A549 (cell line): ENCODE data around the gene PDE4D. TPM values are rescaled to one million over a fixed set of nuclear protein-coding genes. Genes with fewer than 3 reads are reported as not detected.
A peak's percentile ranks its signal among the peaks of the same experiment; 100 is the strongest.

Experiments used
- ATAC-seq, 2 experiments: fragments of 200-7000 bp in 1 of 2; fragments of >200 bp in 1 of 2; cut with Nextera tagmentation in 1 of 2; cut with Tn5 transposase in 1 of 2; 3 replicates each; pipeline versions ENCODE4 v1.8.0 to v1.9.1; 2018 to 2020; ENCODE audit warnings: mild to moderate bottlenecking in 1 of 2, moderate library complexity in 1 of 2
- CTCF ChIA-PET: fragments of 300-600 bp; sonication (Branson Sonifier 250); formaldehyde crosslinking; extraction: SDS; loops from one replicate; lab custom pipeline; 2021; ENCODE audit warnings: antibody characterized with exemption, inconsistent platforms; lab: Yijun Ruan, JAX
- POLR2A ChIA-PET: fragments of 350-600 bp; formaldehyde crosslinking; extraction: SDS; loops from one replicate; lab custom pipeline; 2021; ENCODE audit warnings: antibody characterized with exemption, inconsistent platforms; lab: Yijun Ruan, JAX
- DNase-seq, 2 experiments: peaks; one replicate each; pipeline versions ENCODE4 v3.0.0 to v3.0.0-alpha.2; 2011 to 2016; ENCODE audit warnings: low read depth in 1 of 2, low spot score in 1 of 2
- FAIRE-seq: peaks from 2 replicates; lab custom pipeline; 2011; peaks lifted over from hg19 to GRCh38; lab: Jason Lieb, UNC
- H3K27ac ChIP-seq, 2 experiments: fragments of >200 bp; sonication (Bioruptor Twin); formaldehyde crosslinking; 3 replicates each; pipeline ENCODE4 v1.5.1; 2016 to 2017
- H3K4me1 ChIP-seq: fragments of >200 bp; sonication (Bioruptor Twin); formaldehyde crosslinking; 3 replicates; pipeline ENCODE4 v1.6.1; 2016
- H3K4me2 ChIP-seq: fragments of >200 bp; sonication (Bioruptor Twin); formaldehyde crosslinking; 3 replicates; pipeline ENCODE4 v1.6.1; 2016
- H3K4me3 ChIP-seq: fragments of >200 bp; sonication (Bioruptor Twin); formaldehyde crosslinking; 3 replicates; pipeline ENCODE4 v1.5.1; 2016
- H3K9me3 ChIP-seq: fragments of >200 bp; sonication (Bioruptor Twin); formaldehyde crosslinking; 3 replicates; pipeline ENCODE4 v1.6.1; 2016
- FOSL2 ChIP-seq, 2 experiments: fragments of 450-650 bp in 1 of 2; fragments of >200 bp in 1 of 2; sonication (Bioruptor Twin) in 1 of 2; formaldehyde crosslinking; IDR thresholded peaks; 2 replicates each; pipeline versions ENCODE4 v1.5.0 to v1.6.1; 2016 to 2020; ENCODE audit warnings: mild to moderate bottlenecking in 1 of 2, moderate library complexity in 1 of 2
- FOXS1 ChIP-seq: fragments of 250-450 bp; sonication (Bioruptor Pico); IDR thresholded peaks from 2 replicates; pipeline ENCODE4 v1.5.0; 2020; ENCODE audit warnings: mild to moderate bottlenecking, moderate library complexity
- GATA3 ChIP-seq: IDR thresholded peaks from 2 replicates; pipeline ENCODE4 v1.6.1; 2012; ENCODE audit warnings: borderline replicate concordance
- HEYL ChIP-seq: fragments of 250-450 bp; sonication (Bioruptor Pico); IDR thresholded peaks from 2 replicates; pipeline ENCODE4 v1.8.0; 2021; ENCODE audit warnings: mild to moderate bottlenecking, moderate library complexity
- JUN ChIP-seq, 2 experiments: fragments of >200 bp; sonication (Bioruptor Twin); formaldehyde crosslinking; IDR thresholded peaks; 2 replicates in 1 of 2; 3 replicates in 1 of 2; pipeline ENCODE4 v1.6.1; 2016 to 2017
- JUNB ChIP-seq: fragments of >200 bp; sonication (Bioruptor Twin); formaldehyde crosslinking; IDR thresholded peaks from 2 replicates; pipeline ENCODE4 v1.6.1; 2016
- MAFK ChIP-seq: fragments of 450-650 bp; IDR thresholded peaks from 2 replicates; pipeline ENCODE4 v1.6.1; 2014; ENCODE audit not compliant: partially characterized antibody
- NFE2L2 ChIP-seq: fragments of 150-350 bp; conservative IDR thresholded peaks from 2 replicates; pipeline ENCODE4 v1.6.1; 2014; ENCODE audit warnings: low read length
- NR3C1 ChIP-seq: fragments of >200 bp; sonication (Bioruptor Twin); formaldehyde crosslinking; IDR thresholded peaks from 3 replicates; pipeline ENCODE4 v1.6.1; 2017
- POLR2AphosphoS2 ChIP-seq: conservative IDR thresholded peaks from 2 replicates; pipeline ENCODE4 v1.6.1; 2012; ENCODE audit warnings: low read length, improper control_type of control experiment, inconsistent platforms
- RFX5 ChIP-seq: fragments of 450-650 bp; IDR thresholded peaks from 2 replicates; pipeline ENCODE4 v1.7.1; 2014; ENCODE audit warnings: antibody characterized with exemption, mild to moderate bottlenecking, moderate library complexity
- SMC3 ChIP-seq: fragments of >200 bp; sonication (Bioruptor Twin); formaldehyde crosslinking; IDR thresholded peaks from 3 replicates; pipeline ENCODE4 v1.6.1; 2018; ENCODE audit warnings: inconsistent platforms
- USF2 ChIP-seq: fragments of 450-650 bp; IDR thresholded peaks from 2 replicates; pipeline ENCODE4 v1.6.1; 2014; ENCODE audit warnings: antibody characterized with exemption
- ZSCAN20 ChIP-seq: fragments of 250-450 bp; sonication (Bioruptor Pico); IDR thresholded peaks from 2 replicates; pipeline ENCODE4 v1.8.0; 2022; ENCODE audit warnings: mild to moderate bottlenecking, moderate library complexity
- WGBS: methylation state at CpG from one replicate; pipeline ENCODE4 v1.1.6; 2017; ENCODE audit errors: missing lambda C conversion rate; 5-methylcytosine and 5-hydroxymethylcytosine counted together
- polyA plus RNA-seq, 4 experiments: library from polyadenylated mRNA; depleted of rRNA in 3 of 4; stranded (reverse); fragments of >200 nt; fragmentation: RNase III in 1 of 4; extraction: RNeasy Plus Mini Kit Qiagen cat#74134 plus additional on column Dnase treatment in 1 of 4; gene quantifications; 2 replicates in 3 of 4; 3 replicates in 1 of 4; pipeline ENCODE4 v1.2.3, GENCODE V29; 2011 to 2017
- TF ChIP-seq, protein P1 (sequence below): IDR thresholded peaks from 2 replicates; pipeline ENCODE4 v1.6.1; 2012

Gene PDE4D
- polyA plus RNA-seq, 2 of the 4 experiments (the other 2 are of a cell fraction), result 74.0 to 213 TPM

DNA sequence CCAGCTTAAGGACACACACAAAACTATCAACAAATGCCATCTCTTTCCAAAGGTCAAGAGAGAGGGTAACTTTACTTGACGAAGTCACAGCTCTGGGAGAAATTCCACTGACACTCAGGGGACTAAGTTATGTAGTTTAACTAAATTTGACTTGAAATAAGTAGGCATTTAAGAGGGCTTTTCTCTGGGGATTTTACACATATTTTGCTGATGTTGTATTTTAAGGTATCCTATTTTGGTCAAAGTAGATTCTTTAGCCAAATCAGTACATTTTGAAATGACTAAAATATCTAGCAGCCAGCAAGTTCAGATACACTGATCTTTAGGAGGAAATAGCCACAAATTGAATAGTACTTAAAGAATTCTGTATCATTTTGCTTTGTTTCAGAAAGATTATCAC lies 652.0 kb downstream of the PDE4D start:
- Histone ChIP-seq H3K4me1 (peaks cover 83% of the 10 kb centered on the region), H3K4me2 (peak overlapping the region; percentile 14; the same call in 2 of the 3 replicates), H3K9me3 (no peaks in the 10 kb centered on the region), H3K4me3 (no peak overlapping the region), H3K27ac (peak overlapping the region in 1 of 2 experiments; percentile 49; a peak in 2 of 6 replicates)
- DNase-seq (no peak), FAIRE-seq (peak; percentile 32), ATAC-seq (no peak)
- TF ChIP-seq MAFK (peak; percentile 81), POLR2AphosphoS2 (0 out of 2 replicates have a peak, but pooled peaks have one; percentile 21), NFE2L2 (no peak)
- WGBS, result 62% methylated on average over 1 of the region's 1 CpG
- ChIA-PET POLR2A (no interaction called here), CTCF (interaction anchor here (0.7 kb wide), 1 partner anchor 51 kb away, joined by 3 read pairs; no protein-coding TSS in a partner anchor)

DNA sequence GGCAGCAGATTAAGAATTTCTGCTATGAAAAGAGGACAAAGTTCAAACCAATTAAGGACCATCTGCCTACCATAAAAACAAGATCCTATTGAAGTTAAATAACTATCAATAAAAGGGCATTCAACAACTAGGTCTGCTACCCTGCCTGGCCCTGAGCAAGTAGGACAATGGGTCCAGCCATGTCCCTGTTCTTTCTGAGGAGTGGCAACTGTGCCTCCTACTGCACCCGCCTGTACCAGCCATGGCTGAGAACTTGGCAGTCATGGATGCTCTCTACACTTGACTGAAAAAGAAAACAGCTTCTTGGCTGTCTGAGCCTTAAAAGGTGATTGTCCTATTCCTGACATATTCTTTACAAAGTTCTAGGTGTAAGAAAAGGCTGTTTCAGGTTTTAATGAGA lies 652.4 kb downstream of the PDE4D start:
- Histone ChIP-seq H3K4me2 (peak overlapping the region; percentile 14; the same call in 2 of the 3 replicates), H3K4me3 (no peak overlapping the region), H3K27ac (peak overlapping the region in 1 of 2 experiments; percentile 49; a peak in 2 of 6 replicates), H3K4me1 (peaks cover 83% of the 10 kb centered on the region), H3K9me3 (no peaks in the 10 kb centered on the region)
- WGBS, result 85% methylated on average over 1 of the region's 1 CpG
- ChIA-PET CTCF (interaction anchor here (1.6 kb wide), 1 partner anchor 27 kb away, joined by 4 read pairs; no protein-coding TSS in a partner anchor), POLR2A (no interaction called here)
- ATAC-seq (peak in 1 of 2 experiments; percentile 12; a peak in 2 of 6 replicates), DNase-seq (no peak), FAIRE-seq (no peak)
- TF ChIP-seq HEYL (CRISPR knock-in tag), result no peak
- no peak for TF ChIP-seq NR3C1
- TF ChIP-seq ZSCAN20 (CRISPR knock-in tag), result no peak

DNA sequence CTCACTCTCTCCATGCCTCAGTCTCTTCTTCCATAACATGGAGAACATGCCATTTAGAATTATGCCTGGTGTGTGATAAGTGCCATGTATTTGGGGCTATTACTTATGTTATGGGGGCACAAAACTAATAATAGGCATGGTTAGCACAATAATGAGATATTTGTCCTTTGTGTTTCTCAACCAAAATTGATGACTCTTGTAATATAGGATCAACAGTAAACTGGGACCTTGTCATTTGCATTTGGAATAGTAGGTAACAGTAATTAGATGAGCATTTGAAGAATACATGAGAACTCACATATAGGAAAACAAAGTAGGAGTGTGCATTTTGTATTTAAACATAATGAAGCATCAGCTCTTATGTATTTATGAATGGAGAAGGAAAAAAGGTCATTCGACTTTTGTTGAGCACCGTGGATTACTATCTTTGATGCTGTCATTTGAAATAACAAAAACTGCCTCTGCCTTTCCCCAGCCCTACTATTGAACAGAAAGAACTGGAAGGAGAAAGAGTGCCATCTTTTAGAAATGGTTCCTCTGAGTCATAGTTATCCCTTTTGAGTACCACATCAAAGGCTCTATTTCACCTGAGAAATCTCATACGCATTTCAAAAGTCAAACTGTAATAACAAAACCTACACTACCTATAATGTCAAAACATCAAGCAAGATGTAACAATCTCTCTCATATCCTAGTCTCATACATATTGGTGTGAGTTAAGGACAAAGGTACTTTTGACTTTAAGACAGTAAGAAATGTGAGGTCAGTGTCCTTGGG lies 655.2 kb downstream of the PDE4D start:
- peak; percentile 83 for TF ChIP-seq MAFK
- TF ChIP-seq RFX5, result no peak
- TF ChIP-seq POLR2AphosphoS2, result peak; percentile 49; the same call in 1 of the 2 replicates
- TF ChIP-seq, all 56 proteins: peak for 2
- peak in 1 of 2 experiments; percentile 4; a peak in 2 of 6 replicates for ATAC-seq
- peak; percentile 43 for FAIRE-seq
- Histone ChIP-seq H3K27ac (peak overlapping the region; percentile 9 to 73; a peak in 4 of 6 replicates), H3K9me3 (no peaks in the 10 kb centered on the region), H3K4me3 (no peak overlapping the region), H3K4me2 (peak overlapping the region; percentile 60), H3K4me1 (peaks cover 94% of the 10 kb centered on the region)
- ChIA-PET CTCF (interaction anchor here (1.9 kb wide), 1 partner anchor 17 kb away, joined by 5 read pairs; no protein-coding TSS in a partner anchor), POLR2A (no interaction called here)
- no peak for DNase-seq
- WGBS, result 87% methylated on average over 3 of the region's 3 CpGs

- ChIA-PET POLR2A (no interaction called here), CTCF (interaction anchor here (1.0 to 1.9 kb wide), 7 partner anchors 9 to 131 kb away, joined by 3 to 8 read pairs (median 4); no protein-coding TSS in a partner anchor)
- peaks cover 91% of the 10 kb centered on the region for H3K4me1 ChIP-seq
- DNase-seq, result no peak
- peak overlapping the region; percentile 59 to 73 for H3K27ac ChIP-seq
- H3K4me2 ChIP-seq, result peak overlapping the region; percentile 60
- FAIRE-seq, result no peak
- no peaks in the 10 kb centered on the region for H3K9me3 ChIP-seq
- no peak overlapping the region for H3K4me3 ChIP-seq
- ATAC-seq, result peak in 1 of 2 experiments; percentile 11; a peak in 2 of 6 replicates
- TF ChIP-seq USF2 (no peak), FOSL2 (IDR thresholded peaks at IDR 0.05) (peak; percentile 20; the same call in 1 of the 2 replicates), FOSL2 (CRISPR knock-in tag; IDR thresholded peaks at IDR 0.05) (peak; percentile 52), FOXS1 (CRISPR knock-in tag) (peak; percentile 53; the same call in 1 of the 2 replicates), SMC3 (no peak), JUN (IDR thresholded peaks at IDR 0.05) (peak in 1 of 2 experiments; percentile 23; a peak in 1 of 5 replicates), JUNB (peak; percentile 35; the same call in 1 of the 2 replicates), GATA3 (no peak), ZSCAN20 (CRISPR knock-in tag) (no peak)
- TF ChIP-seq, protein P1, sequence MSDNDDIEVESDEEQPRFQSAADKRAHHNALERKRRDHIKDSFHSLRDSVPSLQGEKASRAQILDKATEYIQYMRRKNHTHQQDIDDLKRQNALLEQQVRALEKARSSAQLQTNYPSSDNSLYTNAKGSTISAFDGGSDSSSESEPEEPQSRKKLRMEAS, result no peak
- TF ChIP-seq, all 56 proteins: peak for 4
These were observed 656.5 kb downstream of the PDE4D start for GRCh38 chr5:59236986-59237385.
